Testis (tissue), 3 donors: ENCODE data around the gene NMRAL1. TPM values are rescaled to one million over a fixed set of nuclear protein-coding genes. Genes with fewer than 3 reads are reported as not detected.

Experiments used
- DNase-seq: peaks from one replicate; pipeline ENCODE4 v3.0.0-alpha.2; 2019
- H3K27ac ChIP-seq, 2 donors: fragments of 200-600 bp; sonication (generic); one replicate each; pipeline ENCODE4 v1.5.1; 2019
- H3K27me3 ChIP-seq: fragments of 200-600 bp; sonication (generic); one replicate; pipeline ENCODE4 v1.5.1; 2019
- H3K36me3 ChIP-seq: fragments of 200-600 bp; sonication (generic); one replicate; pipeline ENCODE4 v1.5.1; 2017; ENCODE audit warnings: low read depth; ENCODE audit errors: missing control alignments
- H3K4me1 ChIP-seq: fragments of 200-600 bp; sonication (generic); one replicate; pipeline ENCODE4 v1.5.1; 2019
- H3K4me3 ChIP-seq, 2 donors: fragments of 200-600 bp; sonication (generic); one replicate each; pipeline ENCODE4 v1.5.1; 2017 to 2019
- H3K9me3 ChIP-seq: fragments of 200-600 bp; sonication (generic); one replicate; pipeline ENCODE4 v1.5.1; 2017
- POLR2A ChIP-seq: fragments of 450-650 bp; IDR thresholded peaks from one replicate; pipeline ENCODE4 v1.6.1; 2017; ENCODE audit warnings: antibody characterized with exemption, mild to moderate bottlenecking, moderate library complexity
- WGBS, 2 donors: methylation state at CpG; one replicate each; pipeline ENCODE4 v1.1.5; 2018; 5-methylcytosine and 5-hydroxymethylcytosine counted together
- intact Hi-C: fragments of 100-400 bp; cut with DNase I; formaldehyde crosslinking; loops from one replicate; pipeline ENCODE4 v1.15.1; 2023; ENCODE audit warnings: low total_unique reads
- polyA plus RNA-seq: library from polyadenylated mRNA; stranded (reverse); fragments of 350-450 nt; fragmentation: Illumina TruSeq; extraction: RNeasy Lipid Tissue Mini Kit (QIAGEN cat#74804); gene quantifications from one replicate; pipeline ENCODE4 v1.2.3, GENCODE V29; 2014; ENCODE audit warnings: low read depth, low replicate concordance; ENCODE audit not compliant: insufficient read depth
- total RNA-seq, 2 donors: library from RNA; depleted of rRNA; stranded (reverse); fragments of >200 nt; gene quantifications; one replicate each; pipeline ENCODE4 v1.2.3, GENCODE V29; 2016
- TF ChIP-seq, protein P1 (sequence below), 3 experiments: fragments of 450-650 bp in 2 of 3; fragments of 200-600 bp in 1 of 3; sonication (generic) in 1 of 3; IDR thresholded peaks; one replicate each; pipeline ENCODE4 v1.5.1; 2016 to 2019; ENCODE audit warnings: antibody characterized with exemption in 3 of 3, mild to moderate bottlenecking in 2 of 3, moderate library complexity in 1 of 3

Gene NMRAL1
- total and polyA plus RNA-seq, 3 donors from 2014 or later = 24.3 to 31.7 (median 27.7) TPM

DNA sequence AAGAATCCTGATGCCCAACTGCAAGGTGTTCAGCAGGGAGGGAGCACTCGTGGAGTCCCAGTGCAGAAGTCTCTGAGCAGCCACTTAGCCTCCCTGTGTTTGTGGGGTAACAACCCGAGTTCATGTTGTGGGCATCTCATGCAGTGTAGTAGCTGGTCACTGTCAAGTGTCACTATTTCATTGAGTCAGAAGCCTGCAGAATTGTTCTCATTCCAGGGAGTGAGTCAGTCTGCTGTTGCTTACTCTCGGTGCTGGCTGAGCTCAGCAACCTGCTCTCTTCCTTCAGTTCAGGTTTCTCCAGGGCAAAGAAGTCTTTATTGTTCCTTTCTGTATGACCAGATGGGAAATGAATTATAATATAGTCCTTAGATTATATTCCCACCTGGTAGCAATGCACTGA lies 25.8 kb upstream of the NMRAL1 start:
- DNase-seq = no peak
- peak overlapping the region in 1 of 2 donors; percentile 19 for H3K27ac ChIP-seq
- no peak overlapping the region for H3K4me3 ChIP-seq
- H3K36me3 ChIP-seq = no peaks in the 10 kb centered on the region
- intact Hi-C loops = no loop called here
- WGBS, 2 donors = 63 to 71% methylated on average over 3 of the region's 3 CpGs
- H3K9me3 ChIP-seq = no peaks in the 10 kb centered on the region
- H3K4me1 ChIP-seq = peaks cover 3% of the 10 kb centered on the region
- H3K27me3 ChIP-seq = no peaks in the 10 kb centered on the region
- TF ChIP-seq, protein P1, sequence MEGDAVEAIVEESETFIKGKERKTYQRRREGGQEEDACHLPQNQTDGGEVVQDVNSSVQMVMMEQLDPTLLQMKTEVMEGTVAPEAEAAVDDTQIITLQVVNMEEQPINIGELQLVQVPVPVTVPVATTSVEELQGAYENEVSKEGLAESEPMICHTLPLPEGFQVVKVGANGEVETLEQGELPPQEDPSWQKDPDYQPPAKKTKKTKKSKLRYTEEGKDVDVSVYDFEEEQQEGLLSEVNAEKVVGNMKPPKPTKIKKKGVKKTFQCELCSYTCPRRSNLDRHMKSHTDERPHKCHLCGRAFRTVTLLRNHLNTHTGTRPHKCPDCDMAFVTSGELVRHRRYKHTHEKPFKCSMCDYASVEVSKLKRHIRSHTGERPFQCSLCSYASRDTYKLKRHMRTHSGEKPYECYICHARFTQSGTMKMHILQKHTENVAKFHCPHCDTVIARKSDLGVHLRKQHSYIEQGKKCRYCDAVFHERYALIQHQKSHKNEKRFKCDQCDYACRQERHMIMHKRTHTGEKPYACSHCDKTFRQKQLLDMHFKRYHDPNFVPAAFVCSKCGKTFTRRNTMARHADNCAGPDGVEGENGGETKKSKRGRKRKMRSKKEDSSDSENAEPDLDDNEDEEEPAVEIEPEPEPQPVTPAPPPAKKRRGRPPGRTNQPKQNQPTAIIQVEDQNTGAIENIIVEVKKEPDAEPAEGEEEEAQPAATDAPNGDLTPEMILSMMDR (IDR thresholded peaks at IDR 0.05) = no peak
- TF ChIP-seq POLR2A = no peak

DNA sequence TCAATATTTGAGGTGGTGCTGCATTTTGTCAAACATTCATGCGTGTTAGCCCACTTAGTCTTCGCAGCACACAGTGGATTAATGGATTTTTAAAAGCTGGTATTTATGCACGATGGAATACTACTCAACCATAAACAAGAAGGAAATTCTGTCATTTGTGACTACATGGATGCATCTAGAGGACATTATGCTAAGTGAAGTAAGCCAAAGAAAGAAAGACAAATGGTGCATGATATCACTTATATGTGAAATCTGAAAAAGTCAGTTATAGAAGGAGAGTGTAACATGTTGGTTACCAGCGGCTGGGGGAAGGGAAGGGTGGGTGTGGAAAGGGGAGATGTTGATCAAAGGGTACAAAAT lies 24.8 kb upstream of the NMRAL1 start:
- TF ChIP-seq, protein P1 (IDR thresholded peaks at IDR 0.05) = no peak
- TF ChIP-seq POLR2A = no peak
- no peak for DNase-seq
- Histone ChIP-seq H3K36me3 (no peaks in the 10 kb centered on the region), H3K27me3 (no peaks in the 10 kb centered on the region), H3K4me3 (no peak overlapping the region), H3K27ac (no peak overlapping the region), H3K9me3 (no peaks in the 10 kb centered on the region), H3K4me1 (peaks cover 3% of the 10 kb centered on the region)
- 93 to 96% methylated on average over 4 of the region's 4 CpGs for WGBS, 2 donors
- intact Hi-C loops = no loop called here

DNA sequence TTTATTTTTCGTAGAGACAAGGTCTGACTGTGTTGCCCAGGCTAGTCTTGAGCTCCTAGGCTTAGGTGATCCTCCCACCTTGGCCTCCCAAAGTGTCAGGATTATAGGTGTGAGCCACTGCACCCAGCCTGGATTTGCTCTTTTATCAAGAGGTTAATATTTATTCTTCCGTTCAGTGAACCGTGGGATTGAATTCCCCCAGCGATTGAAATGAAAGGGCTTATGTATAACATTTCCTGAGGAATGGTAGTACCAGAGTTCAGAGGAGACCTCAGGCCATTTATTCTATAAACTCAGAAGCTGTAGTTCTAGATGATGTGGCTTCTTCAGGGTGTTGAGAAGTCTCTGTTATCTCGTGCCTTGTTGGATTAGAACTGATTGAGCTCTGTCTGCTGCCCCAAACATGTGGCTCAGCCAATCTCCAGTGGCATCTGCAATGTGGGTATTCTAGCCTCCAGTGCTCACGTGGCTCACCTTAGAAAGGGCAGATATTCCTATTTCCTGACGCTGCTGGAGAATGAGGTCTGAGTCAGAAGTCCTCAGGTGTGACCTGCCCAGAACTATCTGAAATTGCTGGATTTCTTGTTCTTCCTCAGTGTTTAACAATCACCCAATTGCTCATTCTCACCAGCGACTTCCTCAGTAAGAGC lies 24.2 kb upstream of the NMRAL1 start:
- H3K27me3 ChIP-seq = no peaks in the 10 kb centered on the region
- H3K4me1 ChIP-seq = peaks cover 3% of the 10 kb centered on the region
- no peak overlapping the region for H3K27ac ChIP-seq
- intact Hi-C loops = no loop called here
- H3K9me3 ChIP-seq = no peaks in the 10 kb centered on the region
- H3K36me3 ChIP-seq = no peaks in the 10 kb centered on the region
- TF ChIP-seq POLR2A = no peak
- TF ChIP-seq, protein P1 (IDR thresholded peaks at IDR 0.05) = no peak
- no peak overlapping the region for H3K4me3 ChIP-seq
- no peak for DNase-seq
- 88% methylated on average over 8 of the region's 8 CpGs for WGBS, 2 donors

DNA sequence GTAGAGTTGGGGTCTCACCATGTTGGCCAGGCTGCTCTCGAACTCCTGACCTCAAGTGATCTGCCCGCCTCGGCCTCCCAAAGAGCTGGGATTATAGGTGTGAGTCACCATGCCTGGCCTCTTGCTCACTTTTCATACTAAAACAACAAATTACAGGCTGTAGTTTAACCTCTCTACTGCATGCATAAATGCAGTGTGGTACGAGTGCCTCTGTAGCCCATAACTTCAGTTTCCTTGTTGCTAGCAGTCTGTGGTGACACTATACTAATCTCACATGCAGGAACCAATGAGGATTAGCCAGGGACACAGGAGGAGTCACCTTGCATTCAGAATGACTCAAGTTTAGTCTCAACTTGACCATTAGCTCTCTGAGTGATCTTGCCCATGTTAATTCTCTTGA lies 21.9 kb upstream of the NMRAL1 start:
- Histone ChIP-seq H3K27ac (no peak overlapping the region), H3K36me3 (no peaks in the 10 kb centered on the region), H3K27me3 (no peaks in the 10 kb centered on the region), H3K4me1 (peaks cover 3% of the 10 kb centered on the region), H3K9me3 (no peaks in the 10 kb centered on the region), H3K4me3 (no peak overlapping the region)
- 95% methylated on average over 4 of the region's 4 CpGs for WGBS, 2 donors
- DNase-seq = no peak
- TF ChIP-seq, protein P1 (IDR thresholded peaks at IDR 0.05) = no peak
- no peak for TF ChIP-seq POLR2A
- intact Hi-C loops = no loop called here

DNA sequence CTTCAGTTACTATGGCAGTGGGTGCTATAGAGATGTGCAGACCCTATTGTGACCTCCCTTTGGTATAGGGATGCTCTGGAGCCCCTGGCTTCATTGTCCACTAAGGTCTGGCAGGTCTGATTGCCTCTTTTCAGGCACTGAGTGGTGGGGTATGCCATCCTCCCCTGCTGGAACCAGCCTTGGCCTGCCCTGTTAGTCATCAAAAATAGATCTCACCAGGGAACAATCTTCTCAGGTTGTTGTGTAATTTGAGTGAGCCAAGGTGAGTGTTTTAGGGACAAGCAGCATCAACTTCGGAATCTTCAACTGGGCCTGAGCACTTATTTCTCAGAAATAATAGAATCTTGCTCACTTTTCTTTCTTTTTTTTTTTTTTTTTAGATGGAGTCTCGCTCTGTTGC lies 21.3 kb upstream of the NMRAL1 start:
- Histone ChIP-seq H3K4me1 (peaks cover 3% of the 10 kb centered on the region), H3K27ac (no peak overlapping the region), H3K36me3 (no peaks in the 10 kb centered on the region), H3K27me3 (no peaks in the 10 kb centered on the region), H3K4me3 (no peak overlapping the region), H3K9me3 (no peaks in the 10 kb centered on the region)
- intact Hi-C loops = no loop called here
- no peak for DNase-seq
- TF ChIP-seq, protein P1 (IDR thresholded peaks at IDR 0.05) = no peak
- no peak for TF ChIP-seq POLR2A
- 92 to 94% methylated on average over 2 of the region's 2 CpGs for WGBS, 2 donors
